Measurements from ENCODE around the gene HIC2.
"Not testable (repeated sequence)": the region's sequence is repeated elsewhere in the genome, so short reads cannot be mapped to it uniquely, and the experiment has no call there.

HIC2 gene

GRCh38 chr22:21451545-21452520 lies 34.7 kb downstream of the HIC2 start:
- no peak for DNase-seq (ENCODE audit: insufficient read length)
- no peak for FAIRE-seq
- no peak for TF ChIP-seq POLR2A (IDR thresholded peaks at IDR 0.05; ENCODE audit: low read depth, low read length)
- TF ChIP-seq POLR2AphosphoS5 (IDR thresholded peaks at IDR 0.05; ENCODE audit: low read depth, low read length) = 0 out of 2 replicates have a peak, but pooled peaks have one; percentile 24

DNA sequence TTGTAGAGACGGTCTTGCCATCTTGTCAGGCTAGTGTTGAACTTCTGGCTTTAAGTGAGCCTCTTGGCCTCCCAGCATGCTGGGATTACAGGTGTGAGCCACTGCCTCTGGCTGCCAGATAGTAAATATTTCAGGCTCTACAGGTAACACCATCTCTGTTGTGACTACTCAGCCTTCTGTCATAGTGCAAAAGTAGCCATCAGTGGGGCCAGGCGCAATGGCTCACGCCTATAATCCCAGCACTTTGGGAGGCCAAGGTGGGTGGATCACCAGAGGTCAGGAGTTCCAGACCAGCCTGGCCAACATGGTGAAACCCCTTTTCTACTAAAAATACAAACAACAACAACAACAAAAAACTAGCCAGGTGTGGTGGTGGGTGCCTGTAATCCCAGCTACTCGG lies 35.5 kb downstream of the HIC2 start:
- FAIRE-seq; DNase-seq (ENCODE audit: insufficient read length): not testable (repeated sequence)

GRCh38 chr22:21454998-21455333 lies 37.8 kb downstream of the HIC2 start:
- not testable (repeated sequence) for DNase-seq (ENCODE audit: insufficient read length); FAIRE-seq

GRCh38 chr22:21455334-21456089 lies 38.3 kb downstream of the HIC2 start:
- no peak for TF ChIP-seq POLR2AphosphoS5 (IDR thresholded peaks at IDR 0.05; ENCODE audit: low read depth, low read length)
- no peak for TF ChIP-seq TAF1 (IDR thresholded peaks at IDR 0.05; ENCODE audit: borderline replicate concordance, low read depth, low read length)
- no peak for TF ChIP-seq POLR2A (IDR thresholded peaks at IDR 0.05; ENCODE audit: low read depth, low read length)
- DNase-seq (ENCODE audit: insufficient read length) (no peak), FAIRE-seq (no peak)

DNA sequence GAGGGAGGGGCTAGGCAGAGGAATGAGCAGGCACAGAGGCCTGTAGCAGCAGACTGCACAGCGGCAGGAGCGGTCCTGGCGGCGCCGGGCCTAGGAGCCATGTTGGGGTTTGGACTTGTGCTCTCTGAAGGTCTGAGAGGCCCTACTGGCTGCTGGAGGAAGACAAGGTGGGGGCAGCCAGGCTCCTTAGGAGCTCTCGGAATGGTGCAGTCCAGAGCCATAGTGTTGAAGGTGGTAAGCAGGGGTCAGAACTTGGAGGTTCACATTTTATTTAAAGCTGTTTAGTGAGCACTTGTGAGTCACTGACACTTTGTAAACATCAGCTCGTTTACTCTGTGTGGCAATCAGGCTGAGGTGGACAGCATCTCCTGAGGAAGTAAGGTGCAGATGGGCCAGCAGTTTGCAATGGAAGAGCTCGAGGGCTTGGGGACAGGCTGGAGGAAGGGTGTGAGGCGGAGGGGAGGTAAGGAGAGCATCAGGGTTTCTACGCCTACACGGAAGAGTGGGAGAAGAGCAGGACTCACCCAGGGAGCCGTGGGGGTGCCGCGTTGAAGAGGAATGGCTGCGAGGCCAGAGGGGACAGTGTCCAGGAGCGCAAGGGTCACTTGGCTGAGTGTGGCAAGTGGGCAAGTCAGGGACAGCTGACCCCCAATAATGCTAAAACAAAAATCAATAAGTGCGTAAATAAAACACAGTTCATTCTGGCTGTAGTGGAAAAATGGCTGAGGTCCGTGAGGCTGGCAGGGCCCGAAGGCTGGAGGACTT lies 40.0 kb downstream of the HIC2 start:
- FAIRE-seq (no peak), DNase-seq (ENCODE audit: insufficient read length) (no peak)
- no peak for TF ChIP-seq POLR2A (IDR thresholded peaks at IDR 0.05; ENCODE audit: low read depth, low read length)
- no peak for TF ChIP-seq TAF1 (IDR thresholded peaks at IDR 0.05; ENCODE audit: borderline replicate concordance, low read depth, low read length)
- TF ChIP-seq POLR2AphosphoS5 (IDR thresholded peaks at IDR 0.05; ENCODE audit: low read depth, low read length) = no peak

DNA sequence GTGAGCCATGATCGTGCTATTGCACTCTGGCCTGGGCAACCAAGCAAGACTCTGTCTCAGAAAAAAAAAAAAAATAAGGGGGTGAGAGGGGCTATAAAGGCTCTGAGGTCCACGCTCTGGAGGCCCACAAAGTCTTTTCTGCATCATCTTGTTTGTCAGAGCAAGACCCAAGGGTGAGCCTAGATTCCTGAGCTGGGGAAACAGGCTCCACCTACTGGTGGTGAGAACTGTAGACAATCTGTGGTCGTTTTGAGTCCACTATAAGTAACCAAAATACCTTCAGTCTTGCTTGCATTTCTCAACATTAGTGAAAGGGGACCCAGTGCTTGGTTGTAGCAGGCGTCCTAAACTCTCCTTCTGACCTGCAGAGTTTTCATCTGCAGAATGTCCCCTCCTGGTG lies 45.5 kb downstream of the HIC2 start:
- peak; percentile 24 for FAIRE-seq
- not testable (repeated sequence) for DNase-seq (ENCODE audit: insufficient read length)

DNA sequence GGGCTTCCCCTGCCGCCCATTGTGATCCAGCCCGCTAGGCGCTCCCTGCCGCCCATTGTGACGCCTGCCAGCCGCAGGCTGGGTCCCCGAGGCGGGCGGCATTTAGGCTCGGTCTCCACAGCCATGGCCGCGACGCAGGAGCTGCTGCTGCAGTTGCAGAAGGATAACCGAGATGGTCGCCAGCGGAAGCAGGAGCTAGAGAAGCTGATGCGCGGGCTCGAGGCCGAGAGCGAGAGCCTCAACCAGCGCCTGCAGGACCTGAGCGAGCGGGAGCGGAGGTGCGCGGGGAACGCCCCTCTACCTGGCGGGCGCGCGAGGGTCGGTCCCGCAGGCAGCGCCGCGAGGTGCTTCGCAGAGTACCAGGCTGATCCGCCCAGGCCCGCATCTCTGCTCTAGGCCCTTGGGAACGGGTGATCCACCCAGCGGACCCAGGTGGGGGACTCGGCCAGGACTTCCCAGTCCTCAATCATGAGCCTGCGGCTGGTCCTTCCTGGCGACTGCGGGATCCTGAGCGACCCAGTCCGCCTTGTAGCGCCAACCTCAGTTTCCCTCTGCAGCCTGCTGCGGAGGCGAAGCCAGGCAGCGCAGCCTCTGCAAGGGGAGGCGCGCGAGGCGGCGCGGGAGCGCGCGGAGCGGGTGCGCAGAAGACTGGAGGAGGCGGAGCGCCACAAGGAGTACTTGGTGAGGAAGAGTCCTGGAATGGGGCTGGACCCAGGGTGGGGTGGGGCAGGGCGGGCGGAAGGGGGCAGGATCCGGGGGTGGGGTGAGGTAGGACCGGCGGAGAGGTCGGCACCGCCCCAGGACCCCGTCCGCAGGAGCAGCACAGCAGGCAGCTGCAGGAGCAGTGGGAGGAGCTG lies 50.4 kb downstream of the HIC2 start, which contains the start of gene TMEM191C:
Gene TMEM191C (plus strand): TSS at position 51 of the 857 bp plus-strand sequence. CDS start 73 bp downstream, at position 124.
- not testable (repeated sequence) for FAIRE-seq; DNase-seq (ENCODE audit: insufficient read length)

GRCh38 chr22:21468194-21469096 lies 51.3 kb downstream of the HIC2 start:
- not testable (repeated sequence) for DNase-seq (ENCODE audit: insufficient read length); FAIRE-seq

- not testable (repeated sequence) for FAIRE-seq; DNase-seq (ENCODE audit: insufficient read length)
Observed at GRCh38 chr22:21469097-21469994, 52.2 kb downstream of the HIC2 start.

- not testable (repeated sequence) for FAIRE-seq; DNase-seq (ENCODE audit: insufficient read length)
Observed at GRCh38 chr22:21472984-21473383, 55.8 kb downstream of the HIC2 start.

GRCh38 chr22:21473664-21474063 lies 56.5 kb downstream of the HIC2 start:
- not testable (repeated sequence) for FAIRE-seq; DNase-seq (ENCODE audit: insufficient read length)

- not testable (repeated sequence) for DNase-seq (ENCODE audit: insufficient read length)
Observed at GRCh38 chr22:21484039-21484438, 66.9 kb downstream of the HIC2 start.

DNA sequence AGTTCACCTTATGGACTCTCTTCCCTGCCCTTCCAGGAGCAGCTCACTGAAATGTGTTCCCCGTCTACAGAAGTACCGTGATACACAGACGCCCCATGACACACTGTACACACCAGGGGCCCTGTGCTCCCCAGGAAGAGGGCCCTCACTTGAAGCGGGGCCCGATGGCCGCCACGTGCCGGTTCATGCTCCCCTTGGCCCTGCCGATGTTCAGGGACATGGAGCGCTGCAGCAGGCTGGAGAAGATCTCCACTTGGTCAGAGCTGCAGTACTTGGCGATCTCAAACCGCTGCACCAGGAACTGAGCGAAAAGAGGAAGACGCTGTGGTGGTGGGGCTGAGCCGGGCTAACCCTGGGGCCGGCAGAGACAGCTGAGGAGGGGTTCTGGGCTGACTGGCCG lies 70.6 kb downstream of the HIC2 start:
- not testable (repeated sequence) for DNase-seq (ENCODE audit: insufficient read length); FAIRE-seq

More at GRCh38 chr22:21484039-21484438, 66.9 kb downstream of the HIC2 start:
- FAIRE-seq = not testable (repeated sequence)

GRCh38 chr22:21489149-21489680 lies 72.0 kb downstream of the HIC2 start:
- FAIRE-seq; DNase-seq (ENCODE audit: insufficient read length): not testable (repeated sequence)

DNA sequence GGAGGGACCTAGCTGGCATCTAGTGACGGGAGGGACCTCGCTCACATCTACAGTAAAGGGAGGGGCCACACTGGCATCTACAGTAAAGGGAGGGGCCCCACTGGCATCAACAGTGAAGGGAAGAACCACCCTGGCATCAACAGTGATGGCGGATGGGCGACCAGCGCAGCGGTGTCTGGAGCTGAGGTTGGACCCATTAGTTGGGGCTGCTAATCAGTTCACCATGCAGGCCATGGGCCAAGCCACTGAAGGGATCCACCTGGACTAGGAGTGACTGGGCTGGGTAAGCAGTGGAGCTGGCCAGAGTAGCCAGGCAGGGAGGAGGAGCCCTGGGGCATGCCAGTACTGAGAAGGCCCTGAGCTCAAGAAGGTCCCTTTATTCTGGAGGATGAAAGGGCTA lies 73.4 kb downstream of the HIC2 start:
- DNase-seq (ENCODE audit: insufficient read length); FAIRE-seq: not testable (repeated sequence)

All from GM12892 (cell line).